Stomach (tissue), 19 donors: ENCODE data around the gene DMRT1. TPM values are rescaled to one million over a fixed set of nuclear protein-coding genes. Genes with fewer than 3 reads are reported as not detected.

Experiments
- DNase-seq, 2 donors: peaks; one replicate each; pipeline versions ENCODE4 v3.0.0 to v3.0.0-alpha.2; 2013 to 2019
- H3K27ac ChIP-seq, 5 donors: fragments of 200-600 bp in 4 of 5; sonication (generic) in 4 of 5; one replicate each; pipeline ENCODE4 v1.5.1; 2013 to 2019; ENCODE audit warnings: mild to moderate bottlenecking in 1 of 5, moderate library complexity in 1 of 5
- H3K27me3 ChIP-seq, 3 donors: fragments of 200-600 bp; sonication (generic); one replicate each; pipeline ENCODE4 v1.5.1; 2017 to 2019; ENCODE audit warnings: mixed run types in 1 of 3
- H3K36me3 ChIP-seq, 4 donors: fragments of 200-600 bp; sonication (generic); 1 replicate in 3 of 4; 2 replicates in 1 of 4; pipeline ENCODE4 v1.5.1; 2016 to 2019
- H3K4me1 ChIP-seq, 4 donors: fragments of 200-600 bp; sonication (generic); one replicate each; pipeline ENCODE4 v1.5.1; 2016 to 2019
- H3K4me3 ChIP-seq, 4 donors: fragments of 200-600 bp; sonication (generic) in 3 of 4; one replicate each; pipeline ENCODE4 v1.5.1; 2016 to 2019; ENCODE audit warnings: mild to moderate bottlenecking in 1 of 4
- H3K9me3 ChIP-seq, 4 donors: fragments of 200-600 bp; sonication (generic); one replicate each; pipeline ENCODE4 v1.5.1; 2016 to 2019
- CTCF ChIP-seq, 7 experiments: fragments of 450-650 bp in 4 of 7; fragments of 200-600 bp in 3 of 7; sonication (generic) in 3 of 7; IDR thresholded peaks; one replicate each; pipeline ENCODE4 v1.5.1; 2016 to 2019; ENCODE audit warnings: antibody characterized with exemption in 7 of 7, control low read depth in 2 of 7, mild to moderate bottlenecking in 1 of 7
- EP300 ChIP-seq: sonication (generic); formaldehyde crosslinking; IDR thresholded peaks from one replicate; pipeline ENCODE4 v1.6.1; 2017; ENCODE audit warnings: antibody characterized with exemption
- POLR2A ChIP-seq, 4 donors: fragments of 450-650 bp; IDR thresholded peaks; one replicate each; pipeline ENCODE4 v1.6.1; 2016; ENCODE audit warnings: antibody characterized with exemption in 4 of 4, control low read depth in 2 of 4, mild to moderate bottlenecking in 1 of 4, moderate library complexity in 1 of 4
- POLR2AphosphoS5 ChIP-seq, 3 donors: sonication (generic); formaldehyde crosslinking; IDR thresholded peaks; one replicate each; pipeline ENCODE4 v1.6.1; 2016; ENCODE audit warnings: antibody characterized with exemption in 3 of 3
- WGBS, 5 donors: extraction: QIAGEN DNeasy Blood & Tissue Kit in 3 of 5; methylation state at CpG; one replicate each; pipeline versions ENCODE4 v1.1.5 to v1.1.7; 2013 to 2018; 5-methylcytosine and 5-hydroxymethylcytosine counted together
- intact Hi-C: fragments of 100-400 bp; cut with DNase I; formaldehyde crosslinking; loops from one replicate; pipeline ENCODE4 v1.15.1; 2023; ENCODE audit warnings: low total_unique reads
- long read RNA-seq, 10 donors: transcript quantifications; one replicate each; lab custom pipeline, GENCODE V29; 2026
- polyA plus RNA-seq, 3 donors: library from polyadenylated mRNA; stranded (reverse); fragments of 200-250 nt; gene quantifications; one replicate each; pipeline ENCODE4 v1.2.3, GENCODE V29; 2013
- total RNA-seq, 5 donors: library from RNA; depleted of rRNA; stranded (reverse); fragments of >200 nt; gene quantifications; one replicate each; pipeline versions ENCODE4 v1.1.0 to v1.2.3, GENCODE V29; 2014 to 2016
- donor health status: healthy with polysubstance abuse.
- donor health status: Bipolar disorder and iron deficiency.
- donor health status: healthy.

Gene DMRT1
- total RNA-seq: not detected
- not detected for polyA plus RNA-seq
- long read RNA-seq, donor 1: 0 reads
- long read RNA-seq, donor 2: 0 reads
- long read RNA-seq, donor 3: 0 reads
- long read RNA-seq, donor 4: 0 reads
- long read RNA-seq, donor 5: 0 reads
- long read RNA-seq, donor 6: 0 reads
- long read RNA-seq, donor 7: 0 reads
- long read RNA-seq, donor 8: 0 reads
- long read RNA-seq, donor 9: 0 reads
- long read RNA-seq, donor 10: 0 reads

GRCh38 chr9:841371-842209, at the start of gene DMRT1:
Gene DMRT1 (plus strand): TSS chr9:841697. CDS start chr9:841839, 142 bp downstream.
- Histone ChIP-seq H3K27ac (no peak within 1 kb of the TSS), H3K4me3 (no peak within 1 kb of the TSS), H3K36me3 (no peaks in the 10 kb centered on the region), H3K9me3 (no peaks in the 10 kb centered on the region), H3K27me3 (peaks cover 27 to 89% (median 45%) of the 10 kb centered on the region in 3 donors), H3K4me1 (peaks cover 0 to 25% (median 10%) of the 10 kb centered on the region in 4 donors)
- no peak for TF ChIP-seq POLR2AphosphoS5 (IDR thresholded peaks at IDR 0.05)
- no peak for TF ChIP-seq CTCF (IDR thresholded peaks at IDR 0.05)
- TF ChIP-seq POLR2A (IDR thresholded peaks at IDR 0.05): no peak
- TF ChIP-seq EP300: no peak
- intact Hi-C loops: no loop called here
- WGBS, 5 donors: 2 to 11% (median 4%) methylated on average over 24 to 84 of the region's 84 CpGs
- peak in 1 of 2 donors; percentile 24 for DNase-seq

DNA sequence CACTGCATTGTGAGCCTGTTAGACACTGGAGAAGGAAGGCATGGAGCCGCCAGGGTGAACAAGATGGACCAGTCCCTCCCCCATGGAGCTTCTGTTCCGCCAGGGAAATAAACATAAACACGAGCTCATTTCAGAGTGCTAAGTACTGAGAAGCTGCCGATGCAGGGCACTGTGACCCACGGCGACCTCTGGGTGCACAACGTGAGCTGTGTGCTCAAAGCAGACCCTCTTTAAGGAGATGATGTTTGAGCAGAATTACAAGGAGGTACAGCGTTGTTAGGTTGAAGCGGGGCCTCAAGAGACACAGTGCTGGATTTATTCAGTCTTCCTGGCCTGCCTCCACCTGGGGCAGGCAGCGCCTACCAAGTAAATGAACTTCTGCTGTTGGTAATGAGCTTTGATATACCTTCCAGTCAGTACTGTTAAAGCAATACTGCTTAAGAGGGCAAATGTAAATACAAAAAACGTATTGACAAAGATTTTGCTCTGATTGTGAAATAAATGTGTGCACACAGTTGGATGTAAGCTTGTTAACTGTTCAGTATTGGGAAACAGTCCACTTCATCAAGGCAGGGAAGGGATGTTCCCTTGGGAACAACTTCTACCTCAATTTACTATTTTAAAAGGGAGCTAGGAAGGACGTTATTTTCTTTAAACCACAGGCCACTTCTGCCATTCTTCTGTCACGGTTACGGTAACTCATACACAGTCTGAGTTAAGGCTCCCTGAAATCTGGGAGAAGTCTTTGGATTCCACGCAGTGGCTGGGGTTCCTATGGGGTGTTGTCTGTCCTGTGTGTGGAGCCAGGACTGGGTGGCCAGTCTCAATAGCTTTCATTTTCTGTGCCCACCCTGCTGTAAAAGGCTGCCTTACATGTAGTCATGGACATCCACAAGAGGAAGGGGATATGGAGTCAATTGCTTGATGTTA, 48.9 kb upstream of the DMRT1 start:
- Histone ChIP-seq H3K27ac (no peak overlapping the region), H3K4me1 (no peaks in the 10 kb centered on the region), H3K36me3 (no peaks in the 10 kb centered on the region), H3K4me3 (no peak overlapping the region), H3K27me3 (no peaks in the 10 kb centered on the region), H3K9me3 (no peaks in the 10 kb centered on the region)
- DNase-seq: no peak
- no peak for TF ChIP-seq POLR2AphosphoS5 (IDR thresholded peaks at IDR 0.05)
- no peak for TF ChIP-seq CTCF (IDR thresholded peaks at IDR 0.05)
- no peak for TF ChIP-seq POLR2A (IDR thresholded peaks at IDR 0.05)
- TF ChIP-seq EP300: no peak
- intact Hi-C loops: no loop called here
- 57 to 68% (median 61%) methylated on average over 13 to 15 of the region's 15 CpGs for WGBS, 5 donors

DNA sequence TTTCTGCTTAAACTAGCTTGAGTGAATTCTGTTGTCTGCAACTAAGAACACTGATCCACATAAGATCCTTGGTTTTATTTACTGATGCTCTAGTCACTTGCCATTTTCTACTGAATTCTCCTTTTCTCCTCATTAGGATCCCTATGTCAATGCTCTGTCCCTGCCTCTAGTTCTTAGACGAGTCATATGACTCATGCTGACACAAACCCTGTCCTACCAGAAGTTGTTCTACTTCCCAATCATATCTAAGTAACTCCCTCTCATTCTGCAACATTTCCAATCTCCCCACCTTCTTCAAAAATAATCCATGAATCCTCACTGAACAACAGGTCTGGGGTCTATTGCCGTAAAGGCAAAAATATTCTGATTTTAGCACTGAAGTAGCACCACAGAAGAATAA, 47.1 kb upstream of the DMRT1 start:
- Histone ChIP-seq H3K27me3 (no peaks in the 10 kb centered on the region), H3K27ac (no peak overlapping the region), H3K9me3 (no peaks in the 10 kb centered on the region), H3K4me3 (no peak overlapping the region), H3K36me3 (no peaks in the 10 kb centered on the region), H3K4me1 (no peaks in the 10 kb centered on the region)
- 86 to 93% (median 91%) methylated on average over 2 of the region's 2 CpGs for WGBS, 5 donors
- DNase-seq: no peak
- intact Hi-C loops: no loop called here
- no peak for TF ChIP-seq POLR2A (IDR thresholded peaks at IDR 0.05)
- no peak for TF ChIP-seq CTCF (IDR thresholded peaks at IDR 0.05)
- no peak for TF ChIP-seq EP300
- no peak for TF ChIP-seq POLR2AphosphoS5 (IDR thresholded peaks at IDR 0.05)

DNA sequence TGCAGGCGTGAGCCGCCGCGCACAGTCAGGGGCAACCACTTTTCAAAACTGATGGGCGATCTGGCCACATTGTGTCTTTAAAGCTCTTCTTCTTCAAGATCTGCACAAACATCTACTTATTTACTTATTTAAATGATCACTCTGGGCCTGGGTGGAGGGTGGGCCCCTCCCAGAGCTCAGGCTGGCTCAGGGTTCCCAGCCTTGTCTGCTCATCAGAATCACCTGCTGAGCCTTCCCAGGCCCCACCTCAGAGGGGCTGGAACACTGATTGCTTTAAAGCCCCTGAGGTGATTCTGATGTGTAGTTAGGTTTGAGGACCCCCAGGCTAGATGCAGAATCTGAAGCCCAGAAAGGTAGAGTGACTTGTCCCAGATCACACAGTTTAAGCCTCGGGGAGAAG, 45.6 kb upstream of the DMRT1 start:
- Histone ChIP-seq H3K4me1 (no peaks in the 10 kb centered on the region), H3K36me3 (no peaks in the 10 kb centered on the region), H3K27me3 (no peaks in the 10 kb centered on the region), H3K9me3 (no peaks in the 10 kb centered on the region), H3K4me3 (no peak overlapping the region), H3K27ac (no peak overlapping the region)
- DNase-seq: no peak
- intact Hi-C loops: no loop called here
- TF ChIP-seq POLR2A (IDR thresholded peaks at IDR 0.05) (no peak), POLR2AphosphoS5 (IDR thresholded peaks at IDR 0.05) (no peak), CTCF (IDR thresholded peaks at IDR 0.05) (no peak), EP300 (no peak)
- WGBS, 5 donors: 94 to 99% (median 96%) methylated on average over 6 of the region's 6 CpGs
